Fibroblast of lung (primary cell): Measurements from ENCODE around the gene EML2.

Experiments
- CTCF ChIP-seq, 2 donors: IDR thresholded peaks in 1 of 2; conservative IDR thresholded peaks in 1 of 2; 1 replicate in 1 of 2; 2 replicates in 1 of 2; pipeline ENCODE4 v1.5.1; 2011 to 2012; ENCODE audit warnings: low read length in 2 of 2, control low read depth in 1 of 2, inconsistent platforms in 1 of 2, low read depth in 1 of 2, mild to moderate bottlenecking in 1 of 2
- EZH2 ChIP-seq: IDR thresholded peaks from 2 replicates; pipeline ENCODE4 v1.5.1; 2012; ENCODE audit warnings: low read length, control low read depth, mild to moderate bottlenecking; ENCODE audit errors: missing control alignments

GRCh38 chr19:45592366-45592765 is 46.8 kb downstream of the EML2 start:
- TF ChIP-seq CTCF (conservative IDR thresholded peaks at IDR 0.05 in 1 of 2, IDR thresholded peaks at IDR 0.05 in 1 of 2; ENCODE audit: low read depth in 1 of 2, low read length in 2 of 2), result no peak
- no peak for TF ChIP-seq EZH2
